Small intestine (tissue), 7 donors: ENCODE measurements around the gene TAMALIN. TPM values are rescaled to one million over a fixed set of nuclear protein-coding genes. Genes with fewer than 3 reads are reported as not detected.

Experiments used
- DNase-seq, 2 donors: peaks; one replicate each; pipeline versions ENCODE4 v3.0.0 to v3.0.0-alpha.2; 2013
- FAIRE-seq: peaks from 2 replicates; lab custom pipeline; 2012; peaks lifted over from hg19 to GRCh38; lab: Jason Lieb, UNC
- H3K27ac ChIP-seq, 3 donors: one replicate each; pipeline ENCODE4 v1.5.1; 2013; ENCODE audit warnings: low read length in 2 of 3, mild to moderate bottlenecking in 2 of 3, control low read depth in 1 of 3, inconsistent platforms in 1 of 3, low read depth in 1 of 3, moderate library complexity in 1 of 3
- H3K27me3 ChIP-seq, 3 donors: one replicate each; pipeline ENCODE4 v1.6.1; 2013; ENCODE audit warnings: low read length in 3 of 3, inconsistent platforms in 1 of 3; ENCODE audit not compliant: control insufficient read depth in 3 of 3, insufficient read depth in 3 of 3
- H3K36me3 ChIP-seq, 3 donors: one replicate each; pipeline ENCODE4 v1.6.1; 2013; ENCODE audit warnings: low read length in 3 of 3, inconsistent platforms in 1 of 3, low read depth in 1 of 3, mild to moderate bottlenecking in 1 of 3, moderate library complexity in 1 of 3; ENCODE audit not compliant: control insufficient read depth in 3 of 3, insufficient read depth in 2 of 3
- H3K4me1 ChIP-seq, 3 donors: one replicate each; pipeline ENCODE4 v1.6.1; 2013; ENCODE audit warnings: low read length in 2 of 3, inconsistent platforms in 1 of 3, low read depth in 1 of 3, mild to moderate bottlenecking in 1 of 3, moderate library complexity in 1 of 3; ENCODE audit not compliant: control insufficient read depth in 3 of 3, insufficient read depth in 2 of 3
- H3K4me3 ChIP-seq, 3 donors: one replicate each; pipeline ENCODE4 v1.5.1; 2013; ENCODE audit warnings: low read length in 3 of 3, control low read depth in 1 of 3, inconsistent platforms in 1 of 3, low read depth in 1 of 3, mild to moderate bottlenecking in 1 of 3, moderate library complexity in 1 of 3
- H3K9me3 ChIP-seq, 2 donors: one replicate each; pipeline ENCODE4 v1.6.1; 2013; ENCODE audit warnings: low read depth in 1 of 2, low read length in 1 of 2; ENCODE audit not compliant: control insufficient read depth in 2 of 2, insufficient read depth in 1 of 2
- WGBS, 3 donors: extraction: QIAGEN DNeasy Blood & Tissue Kit; methylation state at CpG; one replicate each; pipeline ENCODE4 v1.1.7; 2013; 5-methylcytosine and 5-hydroxymethylcytosine counted together
- polyA plus RNA-seq, 4 donors: library from polyadenylated mRNA; stranded (reverse) in 3 of 4; unstranded in 1 of 4; fragments of 200-250 nt in 3 of 4; fragments of 120-200 nt in 1 of 4; gene quantifications; one replicate each; pipeline versions ENCODE4 v1.2.1 to v1.2.3, GENCODE V29; 2013
- donor health status: healthy with polysubstance abuse.
- donor health status: control.
- donor health status: control.
- donor health status: Bipolar disorder and iron deficiency.
- donor health status: healthy.

The TAMALIN gene
- polyA plus RNA-seq, 4 donors = 3.8 to 32.5 (median 10.1) TPM

DNA sequence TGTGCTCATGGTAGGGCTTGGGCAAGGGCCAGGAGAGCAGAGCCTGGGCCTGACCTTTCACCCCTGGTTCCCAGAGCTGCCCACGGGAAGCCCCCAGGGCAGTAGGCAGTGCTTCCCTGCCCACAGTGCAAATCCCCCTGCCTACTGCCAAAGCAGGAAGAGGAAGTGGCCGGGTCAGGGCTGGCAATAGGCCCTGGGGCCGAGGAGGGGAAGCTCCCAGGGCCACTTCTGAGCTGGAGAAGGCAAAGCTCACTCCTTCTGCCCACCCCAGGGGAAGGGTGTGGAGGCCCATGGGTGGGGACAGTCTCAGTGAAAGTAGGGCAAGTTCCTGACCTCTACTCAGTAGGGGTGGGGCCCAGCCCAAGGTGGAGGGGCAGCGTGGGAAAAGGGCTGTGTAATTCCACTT lies 39.1 kb downstream of the TAMALIN start:
- Histone ChIP-seq H3K27ac (peak overlapping the region in 1 of 3 donors; percentile 19), H3K9me3 (no peaks in the 10 kb centered on the region), H3K36me3 (peaks cover 0 to 13% (median 0%) of the 10 kb centered on the region in 3 donors), H3K4me1 (peaks cover 8 to 26% (median 10%) of the 10 kb centered on the region in 3 donors), H3K4me3 (no peak overlapping the region), H3K27me3 (peaks cover 0 to 1% (median 0%) of the 10 kb centered on the region in 3 donors)
- FAIRE-seq = no peak
- DNase-seq = peak; percentile 66 to 68
- 3 to 25% (median 8%) methylated on average over 4 of the region's 4 CpGs for WGBS, 3 donors

DNA sequence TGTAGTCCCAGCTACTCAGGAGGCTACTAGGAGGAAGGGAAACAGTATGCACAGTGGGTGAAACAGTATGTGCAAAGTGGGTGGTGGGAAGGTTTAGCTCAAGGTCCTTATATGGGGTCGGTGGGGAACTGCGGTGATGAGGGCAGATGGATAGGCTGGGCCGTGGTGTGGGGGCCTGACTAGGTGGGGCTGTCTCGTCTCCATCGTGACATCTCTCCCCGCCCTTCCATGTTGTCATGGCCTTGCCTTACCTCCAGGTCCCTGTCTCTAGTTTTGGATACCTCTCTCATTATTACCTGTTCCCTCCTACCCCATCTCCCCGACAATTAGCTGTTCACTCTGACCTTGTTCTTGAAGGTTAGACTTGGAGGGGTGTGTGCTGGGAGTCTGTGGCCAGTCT lies 40.1 kb downstream of the TAMALIN start:
- H3K27me3 ChIP-seq = peaks cover 0 to 3% (median 0%) of the 10 kb centered on the region in 3 donors
- no peak for FAIRE-seq
- WGBS, 3 donors = 81 to 95% (median 89%) methylated on average over 4 to 7 of the region's 7 CpGs
- no peak overlapping the region for H3K27ac ChIP-seq
- peaks cover 8 to 24% (median 9%) of the 10 kb centered on the region in 3 donors for H3K4me1 ChIP-seq
- no peaks in the 10 kb centered on the region for H3K9me3 ChIP-seq
- peaks cover 0 to 13% (median 0%) of the 10 kb centered on the region in 3 donors for H3K36me3 ChIP-seq
- DNase-seq = no peak
- H3K4me3 ChIP-seq = no peak overlapping the region

- no peak for DNase-seq
- WGBS, 3 donors = 72 to 85% (median 76%) methylated on average over 4 of the region's 4 CpGs
- Histone ChIP-seq H3K4me3 (no peak overlapping the region), H3K27me3 (peaks cover 0 to 3% (median 0%) of the 10 kb centered on the region in 3 donors), H3K36me3 (peaks cover 0 to 11% (median 0%) of the 10 kb centered on the region in 3 donors), H3K9me3 (no peaks in the 10 kb centered on the region), H3K27ac (no peak overlapping the region), H3K4me1 (peaks cover 8 to 34% (median 9%) of the 10 kb centered on the region in 3 donors)
- no peak for FAIRE-seq
Observed at GRCh38 chr12:52049286-52049685, 42.5 kb downstream of the TAMALIN start.

- Histone ChIP-seq H3K36me3 (peaks cover 0 to 15% (median 0%) of the 10 kb centered on the region in 3 donors), H3K27ac (peak overlapping the region in 1 of 3 donors; percentile 96), H3K9me3 (no peaks in the 10 kb centered on the region), H3K27me3 (peaks cover 0 to 3% (median 0%) of the 10 kb centered on the region in 3 donors), H3K4me1 (peaks cover 8 to 34% (median 9%) of the 10 kb centered on the region in 3 donors), H3K4me3 (no peak overlapping the region)
- DNase-seq = no peak
- 77 to 90% (median 85%) methylated on average over 5 of the region's 5 CpGs for WGBS, 3 donors
- FAIRE-seq = no peak
Observed at GRCh38 chr12:52049688-52050087, 42.9 kb downstream of the TAMALIN start.

- Histone ChIP-seq H3K27me3 (peaks cover 0 to 3% (median 0%) of the 10 kb centered on the region in 3 donors), H3K4me1 (peaks cover 8 to 34% (median 9%) of the 10 kb centered on the region in 3 donors), H3K4me3 (peak overlapping the region; percentile 40 to 59 (median 46)), H3K9me3 (no peaks in the 10 kb centered on the region), H3K36me3 (peaks cover 0 to 21% (median 0%) of the 10 kb centered on the region in 3 donors), H3K27ac (peak overlapping the region; percentile 70 to 96 (median 86))
- no peak for FAIRE-seq
- DNase-seq = peak in 1 of 2 donors; percentile 33
- 15 to 26% (median 25%) methylated on average over 16 of the region's 16 CpGs for WGBS, 3 donors
Observed at GRCh38 chr12:52050116-52050757, 43.5 kb downstream of the TAMALIN start.

DNA sequence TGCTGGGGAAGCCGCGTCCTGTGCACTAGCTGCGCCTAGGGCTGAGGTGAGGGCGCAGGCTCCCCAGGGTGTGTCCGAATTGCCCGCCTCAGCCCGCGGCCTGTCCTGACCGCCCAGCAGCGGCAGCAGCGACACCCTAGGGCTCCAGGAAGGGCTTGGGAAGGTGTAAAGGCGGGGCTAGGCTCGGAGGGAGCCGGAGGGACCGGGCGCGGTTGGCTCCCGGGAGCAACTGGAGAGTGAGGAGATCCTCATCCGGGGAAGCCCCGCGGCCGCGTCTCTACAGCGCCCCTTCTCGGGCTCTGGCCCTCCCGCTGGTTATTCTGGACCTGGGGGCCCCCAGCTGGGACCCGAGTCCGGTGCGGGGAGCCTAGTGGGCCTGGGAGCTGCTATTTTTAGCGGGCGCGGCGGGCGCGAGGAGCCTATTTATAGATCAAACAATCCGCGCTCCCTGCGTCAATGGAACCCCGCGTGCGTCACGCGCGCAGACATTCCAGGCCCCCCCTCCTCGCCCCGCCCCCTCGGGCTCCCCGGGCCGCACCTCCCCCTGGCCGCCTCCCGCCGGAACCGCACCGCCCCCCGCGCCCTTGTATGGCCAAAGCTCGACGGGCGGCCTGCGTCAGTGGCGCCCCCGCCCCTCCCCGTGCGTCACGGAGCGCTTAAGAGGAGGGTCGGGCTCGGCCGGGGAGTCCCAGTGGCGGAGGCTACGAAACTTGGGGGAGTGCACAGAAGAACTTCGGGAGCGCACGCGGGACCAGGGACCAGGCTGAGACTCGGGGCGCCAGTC lies 44.2 kb downstream of the TAMALIN start, which contains the start of gene NR4A1:
TSS of gene NR4A1 (plus strand) at position 685 of the 784 bp plus-strand sequence. CDS start 2,887 bp downstream, outside the sequence.
- Histone ChIP-seq H3K9me3 (no peaks in the 10 kb centered on the region), H3K27me3 (peaks cover 0 to 3% (median 0%) of the 10 kb centered on the region in 3 donors), H3K4me3 (peak within 1 kb of the TSS; percentile 55 to 75 (median 59)), H3K36me3 (peaks cover 0 to 27% (median 0%) of the 10 kb centered on the region in 3 donors), H3K27ac (peak within 1 kb of the TSS; percentile 81 to 96 (median 86)), H3K4me1 (peaks cover 6 to 27% (median 8%) of the 10 kb centered on the region in 3 donors)
- WGBS, 3 donors = 0 to 1% (median 1%) methylated on average over 45 to 77 of the region's 77 CpGs
- DNase-seq (peak; percentile 93 to 97), FAIRE-seq (no peak)

GRCh38 chr12:52052468-52053186 lies 45.9 kb downstream of the TAMALIN start:
- WGBS, 3 donors = 13 to 46% (median 25%) methylated on average over 7 of the region's 7 CpGs
- DNase-seq (peak; percentile 57 to 76), FAIRE-seq (no peak)
- Histone ChIP-seq H3K27me3 (peaks cover 0 to 3% (median 0%) of the 10 kb centered on the region in 3 donors), H3K27ac (peak overlapping the region; percentile 78 to 96 (median 81)), H3K4me3 (peak overlapping the region in 2 of 3 donors; percentile 55 to 59), H3K9me3 (no peaks in the 10 kb centered on the region), H3K36me3 (peaks cover 0 to 41% (median 2%) of the 10 kb centered on the region in 3 donors), H3K4me1 (peaks cover 3 to 22% (median 6%) of the 10 kb centered on the region in 3 donors)
